Choroid plexus epithelial cell (primary cell): Measurements from ENCODE around the gene FNDC3B.

Experiments used
- DNase-seq: peaks from one replicate; pipeline ENCODE4 v3.0.0-alpha.2; 2010; ENCODE audit warnings: low read depth
- H3K4me3 ChIP-seq: 2 replicates; pipeline ENCODE4 v1.5.1; 2011; ENCODE audit warnings: low read depth, mild to moderate bottlenecking, control low read depth, low read length, moderate library complexity
- TF ChIP-seq, protein P1 (sequence below): conservative IDR thresholded peaks from 2 replicates; pipeline ENCODE4 v1.5.1; 2011; ENCODE audit warnings: low read depth, mild to moderate bottlenecking, control low read depth, inconsistent platforms, low read length, moderate library complexity

FNDC3B gene

GRCh38 chr3:172444821-172445220 is 405.4 kb downstream of the FNDC3B start:
- no peak for DNase-seq
- TF ChIP-seq, protein P1, sequence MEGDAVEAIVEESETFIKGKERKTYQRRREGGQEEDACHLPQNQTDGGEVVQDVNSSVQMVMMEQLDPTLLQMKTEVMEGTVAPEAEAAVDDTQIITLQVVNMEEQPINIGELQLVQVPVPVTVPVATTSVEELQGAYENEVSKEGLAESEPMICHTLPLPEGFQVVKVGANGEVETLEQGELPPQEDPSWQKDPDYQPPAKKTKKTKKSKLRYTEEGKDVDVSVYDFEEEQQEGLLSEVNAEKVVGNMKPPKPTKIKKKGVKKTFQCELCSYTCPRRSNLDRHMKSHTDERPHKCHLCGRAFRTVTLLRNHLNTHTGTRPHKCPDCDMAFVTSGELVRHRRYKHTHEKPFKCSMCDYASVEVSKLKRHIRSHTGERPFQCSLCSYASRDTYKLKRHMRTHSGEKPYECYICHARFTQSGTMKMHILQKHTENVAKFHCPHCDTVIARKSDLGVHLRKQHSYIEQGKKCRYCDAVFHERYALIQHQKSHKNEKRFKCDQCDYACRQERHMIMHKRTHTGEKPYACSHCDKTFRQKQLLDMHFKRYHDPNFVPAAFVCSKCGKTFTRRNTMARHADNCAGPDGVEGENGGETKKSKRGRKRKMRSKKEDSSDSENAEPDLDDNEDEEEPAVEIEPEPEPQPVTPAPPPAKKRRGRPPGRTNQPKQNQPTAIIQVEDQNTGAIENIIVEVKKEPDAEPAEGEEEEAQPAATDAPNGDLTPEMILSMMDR, result no peak

DNA sequence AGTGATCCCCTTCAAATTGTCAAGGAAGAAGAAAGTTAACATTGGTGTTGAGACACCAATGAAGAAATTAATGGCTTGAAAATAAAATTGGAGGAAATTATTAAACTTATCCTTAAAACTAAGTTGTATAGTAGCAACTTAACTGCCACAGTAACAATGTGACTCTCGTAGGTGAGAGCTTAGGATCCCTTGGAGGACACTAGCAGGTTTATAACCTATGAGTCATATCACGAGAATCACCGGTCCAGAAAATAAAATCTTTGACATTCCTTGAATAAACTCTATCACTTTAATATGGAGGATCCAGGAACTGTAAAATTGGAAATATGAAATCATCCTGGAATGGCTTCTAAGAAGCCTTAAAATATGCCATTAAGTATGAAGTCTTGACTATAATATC is 406.8 kb downstream of the FNDC3B start:
- TF ChIP-seq, protein P1, result no peak
- DNase-seq, result no peak
- H3K4me3 ChIP-seq, result no peak overlapping the region

More at GRCh38 chr3:172444821-172445220, 405.4 kb downstream of the FNDC3B start:
- H3K4me3 ChIP-seq, result no peak overlapping the region

- no peak within 1 kb of the TSS for H3K4me3 ChIP-seq
- no peak for DNase-seq
- TF ChIP-seq, protein P1, result no peak
These were observed 408.5 kb downstream of the FNDC3B start, which contains the start of gene GHSR for GRCh38 chr3:172447611-172448579. GHSR (minus strand) TSS chr3:172448456; CDS start chr3:172448413, 43 bp downstream.

- DNase-seq, result no peak
- TF ChIP-seq, protein P1, result no peak
- no peak overlapping the region for H3K4me3 ChIP-seq
These were observed 409.5 kb downstream of the FNDC3B start for GRCh38 chr3:172448661-172449465.

GRCh38 chr3:172449466-172450149 is 410.2 kb downstream of the FNDC3B start:
- TF ChIP-seq, protein P1, result no peak
- DNase-seq, result peak; percentile 37
- no peak overlapping the region for H3K4me3 ChIP-seq
